GM10248 (cell line): ENCODE measurements around the gene GMPR.

Experiments
- CTCF ChIA-PET: fragments of 300-600 bp; sonication (Branson Sonifier 250); formaldehyde crosslinking; extraction: SDS; loops from one replicate; lab custom pipeline; 2021; ENCODE audit warnings: antibody characterized with exemption; lab: Yijun Ruan, JAX
- POLR2A ChIA-PET: fragments of 350-650 bp; sonication (Branson Sonifier 250); formaldehyde crosslinking; extraction: SDS; loops from one replicate; lab custom pipeline; 2020; ENCODE audit warnings: antibody characterized with exemption; lab: Yijun Ruan, JAX
- DNase-seq: peaks from one replicate; pipeline ENCODE4 v3.0.0; 2012; ENCODE audit errors: extremely low spot score
- CTCF ChIP-seq: IDR thresholded peaks from 2 replicates; pipeline ENCODE4 v1.5.1; 2012; ENCODE audit warnings: mild to moderate bottlenecking, low read depth; ENCODE audit errors: extremely low read depth, missing control alignments, control extremely low read depth

Gene GMPR

GRCh38 chr6:16321341-16321710 lies 82.9 kb downstream of the GMPR start:
- CTCF ChIA-PET, result interaction anchor here (2.2 to 2.8 kb wide), 2 partner anchors 35 to 450 kb away, joined by 8 to 17 read pairs; no protein-coding TSS in a partner anchor
- POLR2A ChIA-PET, result no interaction called here
- TF ChIP-seq CTCF, result no peak
- no peak for DNase-seq

- no peak for TF ChIP-seq CTCF
- POLR2A ChIA-PET, result interaction anchor here (1.0 kb wide), 1 partner anchor 98 kb away, joined by 3 read pairs; no protein-coding TSS in a partner anchor
- no peak for DNase-seq
- CTCF ChIA-PET, result interaction anchor here (1.3 to 3.0 kb wide), 4 partner anchors 11 to 449 kb away, joined by 3 to 32 read pairs (median 12); no protein-coding TSS in a partner anchor
Measured at GRCh38 chr6:16321826-16322225, 83.4 kb downstream of the GMPR start.

GRCh38 chr6:16322666-16323312 lies 84.4 kb downstream of the GMPR start:
- CTCF ChIA-PET, result interaction anchor here (0.7 to 3.0 kb wide), 7 partner anchors 10 to 448 kb away, joined by 3 to 32 read pairs (median 8); partner anchors contain the start of gene ATXN1
- no peak for TF ChIP-seq CTCF
- DNase-seq, result peak; percentile 84
- POLR2A ChIA-PET, result interaction anchor here (0.5 to 1.3 kb wide), 3 partner anchors 97 to 440 kb away, joined by 3 to 6 read pairs (median 4); no protein-coding TSS in a partner anchor

- DNase-seq, result no peak
- CTCF ChIA-PET, result interaction anchor here (1.0 to 3.0 kb wide), 7 partner anchors 7 to 444 kb away, joined by 3 to 32 read pairs (median 3); no protein-coding TSS in a partner anchor
- TF ChIP-seq CTCF, result no peak
- POLR2A ChIA-PET, result no interaction called here
Measured at GRCh38 chr6:16324184-16324583, 85.8 kb downstream of the GMPR start.

- TF ChIP-seq CTCF, result no peak
- no peak for DNase-seq
- POLR2A ChIA-PET, result no interaction called here
- CTCF ChIA-PET, result interaction anchor here (0.8 to 3.0 kb wide), 8 partner anchors 8 to 443 kb away, joined by 3 to 32 read pairs (median 4); no protein-coding TSS in a partner anchor
Measured at GRCh38 chr6:16324606-16325225, 86.3 kb downstream of the GMPR start.

- DNase-seq, result no peak
- TF ChIP-seq CTCF, result no peak
- ChIA-PET CTCF (interaction anchor here (1.1 kb wide), 1 partner anchor 187 kb away, joined by 3 read pairs; no protein-coding TSS in a partner anchor), POLR2A (no interaction called here)
Measured at GRCh38 chr6:16326531-16326930, 88.1 kb downstream of the GMPR start.
